HepG2 (cell line): ENCODE data around the gene TBC1D2B. TPM values are rescaled to one million over a fixed set of nuclear protein-coding genes. Genes with fewer than 3 reads are reported as not detected.
"Not testable (repeated sequence)": the region's sequence is repeated elsewhere in the genome, so short reads cannot be mapped to it uniquely, and the experiment has no call there.

Experiments used
- ATAC-seq: fragments of 200-7000 bp; cut with Tn5 transposase; 3 replicates; pipeline ENCODE4 v1.9.1; 2020; ENCODE audit warnings: mild to moderate bottlenecking, moderate library complexity
- BruUV-seq: library from RNA; stranded (reverse); fragments of 400-500 nt; replicated peaks from 2 replicates; lab custom pipeline; 2021; lab: Mats Ljungman, UMichigan
- CTCF ChIA-PET: fragments of 300-600 bp; formaldehyde crosslinking; extraction: SDS; loops from one replicate; lab custom pipeline; 2021; ENCODE audit warnings: low total read pairs, inconsistent platforms, low intra/inter-chr PET ratio; lab: Yijun Ruan, JAX
- POLR2A ChIA-PET: fragments of 350-600 bp; sonication (Branson Sonifier 250); formaldehyde crosslinking; loops from one replicate; lab custom pipeline; 2020; ENCODE audit warnings: antibody characterized with exemption, inconsistent platforms; lab: Yijun Ruan, JAX
- DNase-seq: peaks from one replicate; pipeline ENCODE4 v3.0.0-alpha.2; 2015; ENCODE audit warnings: low spot score
- FAIRE-seq: peaks from 3 replicates; lab custom pipeline; 2011; peaks lifted over from hg19 to GRCh38; lab: Jason Lieb, UNC
- H2AFZ ChIP-seq: one replicate; pipeline ENCODE4 v1.6.1; 2011; ENCODE audit warnings: low read length, inconsistent platforms
- H3K27ac ChIP-seq: fragments of 300-600 bp; 3 replicates; pipeline ENCODE4 v1.8.0; 2011; ENCODE audit warnings: mixed run types, mild to moderate bottlenecking, mixed read lengths, low read length, inconsistent platforms; ENCODE audit not compliant: insufficient read depth; ENCODE audit errors: extremely low read length
- H3K27me3 ChIP-seq, 2 experiments: fragments of 200-600 bp in 1 of 2; 2 replicates in 1 of 2; 3 replicates in 1 of 2; pipeline versions ENCODE4 v1.6.0 to v1.8.0; 2011; ENCODE audit warnings: low read length in 2 of 2, mild to moderate bottlenecking in 2 of 2, moderate library complexity in 2 of 2, inconsistent platforms in 1 of 2; ENCODE audit not compliant: insufficient read depth in 2 of 2, control insufficient read depth in 1 of 2
- H3K36me3 ChIP-seq, 2 experiments: fragments of 200-600 bp in 1 of 2; replicated peaks in 1 of 2; 2 replicates in 1 of 2; 3 replicates in 1 of 2; pipeline versions ENCODE4 v1.5.1 to v1.8.0; 2011; ENCODE audit warnings: low read length in 2 of 2, inconsistent platforms in 1 of 2; ENCODE audit not compliant: insufficient read depth in 2 of 2, control insufficient read depth in 1 of 2
- H3K4me1 ChIP-seq: 2 replicates; pipeline ENCODE4 v1.5.1; 2012; ENCODE audit warnings: low read length, inconsistent platforms; ENCODE audit not compliant: insufficient read depth
- H3K4me2 ChIP-seq: 2 replicates; pipeline ENCODE4 v1.6.0; 2011; ENCODE audit warnings: low read depth, low read length, inconsistent platforms
- H3K4me3 ChIP-seq, 3 experiments: fragments of 200-600 bp in 1 of 3; sonication (generic), shearing (Covaris generic) in 1 of 3; replicated peaks in 1 of 3; 2 replicates each; pipeline ENCODE4 v1.5.1; 2011 to 2016; ENCODE audit warnings: low read length in 3 of 3, inconsistent platforms in 2 of 3, low read depth in 2 of 3, mild to moderate bottlenecking in 2 of 3, control low read depth in 1 of 3, mixed read lengths in 1 of 3; ENCODE audit not compliant: insufficient read depth in 1 of 3
- H3K79me2 ChIP-seq: one replicate; pipeline ENCODE4 v1.6.1; 2011; ENCODE audit warnings: low read length, inconsistent platforms; ENCODE audit not compliant: insufficient read depth
- H3K9ac ChIP-seq: 2 replicates; pipeline ENCODE4 v1.6.0; 2011; ENCODE audit warnings: mild to moderate bottlenecking, low read depth, low read length, inconsistent platforms; ENCODE audit not compliant: insufficient read depth
- H3K9me3 ChIP-seq: 2 replicates; pipeline ENCODE4 v1.5.1; 2012; ENCODE audit warnings: mild to moderate bottlenecking, low read length
- H4K20me1 ChIP-seq: 2 replicates; pipeline ENCODE4 v1.6.0; 2011; ENCODE audit warnings: inconsistent platforms, mild to moderate bottlenecking, low read length, moderate library complexity; ENCODE audit not compliant: insufficient read depth
- MAFF ChIP-seq: IDR thresholded peaks from 2 replicates; pipeline ENCODE4 v1.6.1; 2011; ENCODE audit warnings: low read depth, low read length, improper control_type of control experiment
- MAFK ChIP-seq, 2 experiments: IDR thresholded peaks in 1 of 2; conservative IDR thresholded peaks in 1 of 2; 2 replicates each; pipeline ENCODE4 v1.6.1; 2011; ENCODE audit warnings: improper control_type of control experiment in 2 of 2, low read length in 2 of 2
- WGBS: methylation state at CpG from one replicate; pipeline ENCODE4 v1.1.6; 2017; ENCODE audit warnings: low lambda C conversion rate; 5-methylcytosine and 5-hydroxymethylcytosine counted together
- in situ Hi-C: cut with HindIII; loops from 2 replicates; pipeline ENCODE4 v1.10.0; 2017; ENCODE audit warnings: low pct_unique_long_range_greater_than_20kb; ENCODE audit not compliant: extremely low pct_ligation_motif_present
- intact Hi-C: fragments of 100-400 bp; cut with micrococcal nuclease; formaldehyde crosslinking; loops from one replicate; pipeline ENCODE4 v1.10.0; 2022; ENCODE audit not compliant: unreplicated experiment
- polyA plus RNA-seq, 8 experiments: library from polyadenylated mRNA; depleted of rRNA in 3 of 8; stranded (reverse) in 7 of 8; unstranded in 1 of 8; fragments of >200 nt; fragmentation: Illumina TruSeq in 4 of 8; extraction: Trizol in 4 of 8; gene quantifications; 2 replicates each; pipeline versions ENCODE4 v1.2.1 to v1.2.3, GENCODE V29; 2011 to 2016; ENCODE audit warnings: low read depth in 4 of 8, missing spikeins in 1 of 8, mixed read lengths in 1 of 8; ENCODE audit not compliant: insufficient read depth in 1 of 8
- total RNA-seq, 5 experiments: library from RNA; depleted of rRNA; stranded (reverse); fragments of >200 nt; fragmentation: Illumina TruSeq; extraction: Trizol; gene quantifications; 2 replicates each; pipeline ENCODE4 v1.2.3, GENCODE V29; 2016; ENCODE audit warnings: low read depth in 1 of 5

Gene TBC1D2B
- total and polyA plus RNA-seq, 2 of the 13 experiments (the other 11 are each of a cell fraction or from before 2014, with no cell fraction given): 10.1 to 14.4 TPM

DNA sequence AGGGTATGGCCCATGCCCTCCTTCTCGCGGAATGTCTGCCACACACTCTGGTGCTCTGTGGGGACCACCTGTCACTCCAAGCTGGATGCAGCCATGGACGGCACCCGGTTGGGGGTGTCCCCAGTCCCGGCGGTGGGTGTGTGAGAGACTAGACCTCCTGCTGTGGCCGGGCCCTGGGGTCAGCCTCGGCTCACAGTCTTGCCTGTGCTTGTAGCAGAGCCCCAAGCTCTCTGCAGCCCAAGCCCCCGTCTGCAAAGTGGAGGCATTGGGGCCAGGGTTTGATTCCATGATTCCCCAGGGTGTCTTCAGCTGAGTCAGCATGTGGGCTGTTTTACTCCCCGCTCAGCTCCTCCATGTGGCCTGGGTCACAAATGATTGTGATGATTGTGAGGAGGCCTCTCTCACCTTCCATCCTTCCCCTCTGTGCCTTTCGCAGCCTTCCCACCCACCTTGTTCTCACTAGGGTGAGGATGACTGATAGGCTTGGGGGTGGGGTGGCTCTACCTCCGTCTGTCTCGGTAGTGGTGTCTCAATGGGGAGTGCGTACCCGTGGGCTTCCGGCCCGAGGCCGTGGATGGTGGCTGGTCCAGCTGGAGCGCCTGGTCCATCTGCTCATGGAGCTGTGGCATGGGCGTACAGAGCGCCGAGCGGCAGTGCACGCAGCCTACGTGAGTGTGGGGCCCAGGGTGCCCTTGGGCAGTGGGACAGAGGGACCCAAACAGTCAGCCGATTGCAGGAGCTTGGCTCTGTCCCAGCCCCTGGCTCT, 100.6 kb downstream of the TBC1D2B start:
- H3K4me1 ChIP-seq, POLR2A ChIA-PET, H3K9me3 ChIP-seq, ATAC-seq, in situ Hi-C loops, H3K27ac ChIP-seq, H3K79me2 ChIP-seq, H3K9ac ChIP-seq, H2AFZ ChIP-seq, BruUV-seq, H4K20me1 ChIP-seq, H3K4me2 ChIP-seq, intact Hi-C loops, DNase-seq, H3K36me3 ChIP-seq, H3K4me3 ChIP-seq, CTCF ChIA-PET, FAIRE-seq: not testable (repeated sequence)
- H3K27me3 ChIP-seq: peaks cover 0 to 16% of the 10 kb centered on the region in 2 experiments; a peak in 3 of 5 replicates
- 40% methylated on average over 3 of the region's 26 CpGs for WGBS
- TF ChIP-seq MAFK (conservative IDR thresholded peaks at IDR 0.05 in 1 of 2, IDR thresholded peaks at IDR 0.05 in 1 of 2; ENCODE audit: low read length in 2 of 2) (peak; percentile 34 to 68; a peak in 3 of 4 replicates), MAFF (peak; percentile 38; the same call in 1 of the 2 replicates)

DNA sequence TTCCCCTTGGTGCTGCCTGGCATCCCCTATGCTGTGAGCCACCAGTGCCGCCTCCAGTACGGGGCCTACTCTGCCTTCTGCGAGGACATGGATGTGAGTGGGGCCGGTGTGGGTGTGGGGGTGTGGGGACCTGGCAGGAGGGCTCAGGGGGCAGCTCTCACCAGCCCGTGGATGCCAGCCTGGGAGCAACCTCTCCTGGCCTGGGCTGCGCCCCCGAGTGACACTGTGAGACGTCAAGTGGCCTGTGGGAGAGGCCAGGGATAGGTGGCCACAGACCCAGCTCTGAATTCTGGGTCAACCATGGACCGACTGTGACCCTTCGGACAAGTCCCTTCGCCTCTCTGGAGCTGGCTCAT, 101.4 kb downstream of the TBC1D2B start:
- H4K20me1 ChIP-seq, intact Hi-C loops, BruUV-seq, DNase-seq, ATAC-seq, H3K27ac ChIP-seq, H3K4me1 ChIP-seq, H3K4me2 ChIP-seq, H3K9ac ChIP-seq, H2AFZ ChIP-seq, H3K79me2 ChIP-seq, in situ Hi-C loops, POLR2A ChIA-PET, H3K36me3 ChIP-seq, FAIRE-seq, H3K4me3 ChIP-seq, CTCF ChIA-PET, H3K9me3 ChIP-seq: not testable (repeated sequence)
- peaks cover 0 to 16% of the 10 kb centered on the region in 2 experiments; a peak in 3 of 5 replicates for H3K27me3 ChIP-seq
- WGBS: no CpG with 5 or more reads among the region's 11 CpGs
